Measurements from ENCODE around the gene ESRRA. TPM values are rescaled to one million over a fixed set of nuclear protein-coding genes. Genes with fewer than 3 reads are reported as not detected.

Gene ESRRA
- total RNA-seq, 1 donor from 2014 or later = 42.3 TPM

DNA sequence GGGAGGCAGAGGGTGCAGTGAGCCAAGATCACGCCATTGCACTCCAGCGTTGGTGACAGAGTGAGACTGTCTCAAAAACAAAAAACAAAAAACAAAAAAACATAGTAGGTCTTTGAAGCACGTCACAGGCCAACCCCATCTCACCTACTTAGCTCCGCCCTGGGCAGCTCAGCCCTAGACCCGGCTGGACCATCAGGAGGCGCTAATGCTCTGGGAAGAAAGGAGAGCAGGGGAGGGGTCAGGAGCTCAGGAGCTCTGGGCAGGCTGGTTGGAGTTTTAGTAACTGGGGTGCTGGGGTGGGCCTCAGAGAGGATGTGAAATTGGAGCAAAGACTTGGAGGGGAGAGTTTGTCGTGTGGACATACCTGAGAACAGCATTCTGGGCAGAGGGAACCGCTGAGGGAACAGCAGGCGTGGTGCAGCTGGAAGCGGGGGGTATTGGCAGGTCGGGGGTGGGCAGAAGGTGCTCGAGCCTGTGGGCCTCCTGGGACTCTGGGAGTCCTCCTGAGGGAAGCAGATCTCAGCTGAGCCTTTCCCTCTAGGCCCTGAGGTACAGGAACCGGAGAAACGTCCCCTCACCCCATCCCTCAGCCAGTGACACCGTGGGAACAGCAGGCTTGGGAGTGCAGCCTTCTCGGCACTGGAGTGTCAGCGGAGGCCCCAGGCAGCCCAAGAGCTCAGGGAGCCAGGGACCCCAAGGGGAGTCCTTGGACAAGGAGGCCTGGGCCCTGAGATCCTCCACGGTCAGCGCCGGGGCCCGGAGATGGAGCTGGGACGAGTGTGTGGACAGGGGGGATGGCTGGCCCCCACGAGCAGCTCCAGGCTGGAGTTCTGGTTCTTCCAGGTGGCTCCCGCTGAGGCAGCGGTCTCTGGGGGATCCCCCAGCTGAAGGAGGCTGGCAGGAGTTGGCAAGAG, 51.4 kb downstream of the ESRRA start:
- peak; percentile 85 for DNase-seq (ENCODE audit: low spot score)
- H3K27me3 Mint-ChIP-seq (ENCODE audit: unreplicated experiment) = peaks cover 10% of the 10 kb centered on the region
- peak overlapping the region; percentile 9 for H3K27ac Mint-ChIP-seq (ENCODE audit: unreplicated experiment)
- peak overlapping the region; percentile 63 for H3K4me3 Mint-ChIP-seq (ENCODE audit: unreplicated experiment)
- no peaks in the 10 kb centered on the region for H3K36me3 Mint-ChIP-seq (ENCODE audit: low read depth, unreplicated experiment)
- no peaks in the 10 kb centered on the region for H3K9me3 Mint-ChIP-seq (ENCODE audit: unreplicated experiment)
- H3K4me1 Mint-ChIP-seq (ENCODE audit: unreplicated experiment) = peaks cover 20% of the 10 kb centered on the region
- TF ChIP-seq, protein P1, sequence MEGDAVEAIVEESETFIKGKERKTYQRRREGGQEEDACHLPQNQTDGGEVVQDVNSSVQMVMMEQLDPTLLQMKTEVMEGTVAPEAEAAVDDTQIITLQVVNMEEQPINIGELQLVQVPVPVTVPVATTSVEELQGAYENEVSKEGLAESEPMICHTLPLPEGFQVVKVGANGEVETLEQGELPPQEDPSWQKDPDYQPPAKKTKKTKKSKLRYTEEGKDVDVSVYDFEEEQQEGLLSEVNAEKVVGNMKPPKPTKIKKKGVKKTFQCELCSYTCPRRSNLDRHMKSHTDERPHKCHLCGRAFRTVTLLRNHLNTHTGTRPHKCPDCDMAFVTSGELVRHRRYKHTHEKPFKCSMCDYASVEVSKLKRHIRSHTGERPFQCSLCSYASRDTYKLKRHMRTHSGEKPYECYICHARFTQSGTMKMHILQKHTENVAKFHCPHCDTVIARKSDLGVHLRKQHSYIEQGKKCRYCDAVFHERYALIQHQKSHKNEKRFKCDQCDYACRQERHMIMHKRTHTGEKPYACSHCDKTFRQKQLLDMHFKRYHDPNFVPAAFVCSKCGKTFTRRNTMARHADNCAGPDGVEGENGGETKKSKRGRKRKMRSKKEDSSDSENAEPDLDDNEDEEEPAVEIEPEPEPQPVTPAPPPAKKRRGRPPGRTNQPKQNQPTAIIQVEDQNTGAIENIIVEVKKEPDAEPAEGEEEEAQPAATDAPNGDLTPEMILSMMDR (IDR thresholded peaks at IDR 0.05; ENCODE audit: unreplicated experiment) = no peak

DNA sequence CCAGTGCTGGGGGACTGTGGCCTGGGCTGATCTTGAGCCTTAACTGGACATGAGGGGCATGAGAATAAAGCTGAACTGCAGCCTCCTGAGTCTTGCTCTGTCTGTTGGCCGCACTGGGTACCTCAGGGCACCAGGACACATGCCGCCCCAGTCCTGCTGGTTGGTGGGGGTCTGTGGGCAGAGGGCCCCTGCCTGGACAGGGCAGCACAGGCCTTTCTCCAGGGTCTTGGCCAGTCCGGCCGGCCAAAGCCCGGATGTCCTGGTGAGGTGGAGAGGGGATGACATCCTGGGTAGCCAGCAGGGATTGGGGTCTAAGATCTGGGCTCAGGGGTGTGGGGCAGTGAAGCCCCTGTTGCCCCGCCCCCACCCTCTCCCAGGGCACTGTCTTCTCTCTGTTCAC, 52.1 kb downstream of the ESRRA start:
- no peak overlapping the region for H3K27ac Mint-ChIP-seq (ENCODE audit: unreplicated experiment)
- no peak overlapping the region for H3K4me3 Mint-ChIP-seq (ENCODE audit: unreplicated experiment)
- DNase-seq (ENCODE audit: low spot score) = no peak
- no peaks in the 10 kb centered on the region for H3K9me3 Mint-ChIP-seq (ENCODE audit: unreplicated experiment)
- peaks cover 20% of the 10 kb centered on the region for H3K4me1 Mint-ChIP-seq (ENCODE audit: unreplicated experiment)
- TF ChIP-seq, protein P1 (IDR thresholded peaks at IDR 0.05; ENCODE audit: unreplicated experiment) = no peak
- peaks cover 10% of the 10 kb centered on the region for H3K27me3 Mint-ChIP-seq (ENCODE audit: unreplicated experiment)
- H3K36me3 Mint-ChIP-seq (ENCODE audit: low read depth, unreplicated experiment) = peaks cover 7% of the 10 kb centered on the region

DNA sequence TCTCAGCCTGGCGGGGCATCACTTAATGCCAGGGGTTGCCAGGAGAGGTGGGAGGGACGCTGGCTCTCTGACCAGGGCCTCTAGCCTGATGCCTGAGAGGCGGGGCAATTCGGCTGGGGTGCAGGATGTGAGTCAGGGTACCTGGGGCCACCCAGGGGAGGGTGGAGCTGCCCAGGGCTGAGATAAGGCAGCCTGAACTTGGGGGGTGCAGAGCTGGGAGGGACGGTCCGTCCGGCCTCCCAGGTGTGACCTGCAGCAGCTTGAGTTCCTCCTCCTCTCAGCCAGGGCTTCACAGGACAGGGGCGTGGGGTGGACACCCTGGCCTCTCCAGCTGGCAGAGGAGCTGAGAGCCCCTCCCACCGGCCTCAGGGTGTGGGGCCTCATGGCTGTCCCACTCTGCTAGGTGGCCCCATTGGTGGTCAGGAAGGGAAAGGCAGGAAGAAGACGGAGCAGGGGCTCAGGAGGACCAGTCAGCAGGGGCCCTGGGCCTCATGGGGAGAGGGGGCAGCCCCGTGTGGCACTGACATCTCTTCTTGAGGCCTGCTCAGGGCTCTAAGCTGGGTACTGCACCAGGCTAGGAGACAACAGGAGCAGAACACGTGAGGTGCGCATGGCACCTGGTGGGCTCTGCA, 52.7 kb downstream of the ESRRA start:
- Mint-ChIP-seq H3K4me3 (ENCODE audit: unreplicated experiment) (no peak overlapping the region), H3K27ac (ENCODE audit: unreplicated experiment) (no peak overlapping the region), H3K4me1 (ENCODE audit: unreplicated experiment) (peaks cover 20% of the 10 kb centered on the region), H3K27me3 (ENCODE audit: unreplicated experiment) (peaks cover 10% of the 10 kb centered on the region), H3K9me3 (ENCODE audit: unreplicated experiment) (no peaks in the 10 kb centered on the region), H3K36me3 (ENCODE audit: low read depth, unreplicated experiment) (peaks cover 10% of the 10 kb centered on the region)
- TF ChIP-seq, protein P1 (IDR thresholded peaks at IDR 0.05; ENCODE audit: unreplicated experiment) = no peak
- DNase-seq (ENCODE audit: low spot score) = no peak

DNA sequence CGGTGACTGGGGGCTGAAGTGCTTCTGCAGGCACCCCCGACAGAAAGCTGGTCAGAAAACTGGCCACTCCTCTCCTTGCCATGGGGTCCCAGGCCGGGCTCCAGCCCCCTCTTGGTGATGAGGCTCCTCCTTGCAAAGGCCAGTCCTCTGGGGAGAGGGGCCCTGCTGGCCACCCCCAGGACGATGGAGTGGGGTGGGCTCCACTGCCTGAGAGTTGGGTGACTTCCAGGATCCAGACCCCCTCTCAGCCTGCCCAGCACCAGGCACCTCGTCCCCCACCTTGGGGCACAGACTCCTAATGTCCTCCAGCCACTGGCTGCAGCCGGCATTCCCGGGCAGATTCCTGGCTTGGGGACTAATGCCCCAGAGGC, 53.2 kb downstream of the ESRRA start:
- H3K27ac Mint-ChIP-seq (ENCODE audit: unreplicated experiment) = no peak overlapping the region
- H3K27me3 Mint-ChIP-seq (ENCODE audit: unreplicated experiment) = peaks cover 10% of the 10 kb centered on the region
- peaks cover 12% of the 10 kb centered on the region for H3K36me3 Mint-ChIP-seq (ENCODE audit: low read depth, unreplicated experiment)
- no peak for DNase-seq (ENCODE audit: low spot score)
- TF ChIP-seq, protein P1 (IDR thresholded peaks at IDR 0.05; ENCODE audit: unreplicated experiment) = no peak
- H3K4me1 Mint-ChIP-seq (ENCODE audit: unreplicated experiment) = peaks cover 20% of the 10 kb centered on the region
- H3K4me3 Mint-ChIP-seq (ENCODE audit: unreplicated experiment) = no peak overlapping the region
- H3K9me3 Mint-ChIP-seq (ENCODE audit: unreplicated experiment) = no peaks in the 10 kb centered on the region
